GM18499 (cell line): Measurements from ENCODE around the gene ATP13A5.

ENCODE experiments used
- ATAC-seq: cut with Tn5 transposase; IDR thresholded peaks from one replicate; pipeline ENCODE4 v1.9.1; 2021; ENCODE audit warnings: moderate number of reproducible peaks; ENCODE audit not compliant: insufficient read depth, unreplicated experiment

The ATP13A5 gene, protein sequence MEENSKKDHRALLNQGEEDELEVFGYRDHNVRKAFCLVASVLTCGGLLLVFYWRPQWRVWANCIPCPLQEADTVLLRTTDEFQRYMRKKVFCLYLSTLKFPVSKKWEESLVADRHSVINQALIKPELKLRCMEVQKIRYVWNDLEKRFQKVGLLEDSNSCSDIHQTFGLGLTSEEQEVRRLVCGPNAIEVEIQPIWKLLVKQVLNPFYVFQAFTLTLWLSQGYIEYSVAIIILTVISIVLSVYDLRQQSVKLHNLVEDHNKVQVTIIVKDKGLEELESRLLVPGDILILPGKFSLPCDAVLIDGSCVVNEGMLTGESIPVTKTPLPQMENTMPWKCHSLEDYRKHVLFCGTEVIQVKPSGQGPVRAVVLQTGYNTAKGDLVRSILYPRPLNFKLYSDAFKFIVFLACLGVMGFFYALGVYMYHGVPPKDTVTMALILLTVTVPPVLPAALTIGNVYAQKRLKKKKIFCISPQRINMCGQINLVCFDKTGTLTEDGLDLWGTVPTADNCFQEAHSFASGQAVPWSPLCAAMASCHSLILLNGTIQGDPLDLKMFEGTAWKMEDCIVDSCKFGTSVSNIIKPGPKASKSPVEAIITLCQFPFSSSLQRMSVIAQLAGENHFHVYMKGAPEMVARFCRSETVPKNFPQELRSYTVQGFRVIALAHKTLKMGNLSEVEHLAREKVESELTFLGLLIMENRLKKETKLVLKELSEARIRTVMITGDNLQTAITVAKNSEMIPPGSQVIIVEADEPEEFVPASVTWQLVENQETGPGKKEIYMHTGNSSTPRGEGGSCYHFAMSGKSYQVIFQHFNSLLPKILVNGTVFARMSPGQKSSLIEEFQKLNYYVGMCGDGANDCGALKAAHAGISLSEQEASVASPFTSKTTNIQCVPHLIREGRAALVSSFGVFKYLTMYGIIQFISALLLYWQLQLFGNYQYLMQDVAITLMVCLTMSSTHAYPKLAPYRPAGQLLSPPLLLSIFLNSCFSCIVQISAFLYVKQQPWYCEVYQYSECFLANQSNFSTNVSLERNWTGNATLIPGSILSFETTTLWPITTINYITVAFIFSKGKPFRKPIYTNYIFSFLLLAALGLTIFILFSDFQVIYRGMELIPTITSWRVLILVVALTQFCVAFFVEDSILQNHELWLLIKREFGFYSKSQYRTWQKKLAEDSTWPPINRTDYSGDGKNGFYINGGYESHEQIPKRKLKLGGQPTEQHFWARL

DNA sequence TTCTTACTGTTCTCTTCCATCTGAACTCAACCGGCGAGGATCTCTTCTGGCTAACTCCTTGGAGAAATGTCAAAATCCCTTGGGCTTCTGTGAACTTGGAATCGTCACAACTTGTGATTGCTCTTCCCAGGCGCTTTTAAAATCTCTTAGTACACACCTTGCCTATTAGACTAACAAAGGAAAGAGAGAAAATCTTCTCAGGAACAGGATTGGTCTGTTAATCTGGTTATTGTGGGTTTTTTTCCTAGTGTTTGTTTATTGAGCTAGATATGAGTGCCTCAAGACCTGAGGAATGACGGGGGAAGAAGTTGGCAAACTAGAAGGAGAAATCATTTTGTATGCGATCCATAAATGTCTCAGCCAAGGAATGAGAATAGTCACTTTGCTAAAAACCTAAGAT lies at the start of gene ATP13A5:
Gene ATP13A5, minus strand, starts transcription at position 48 of the 400 bp plus-strand sequence. Its CDS starts 28 bp downstream, at position 20.
- no peak for ATAC-seq

DNA sequence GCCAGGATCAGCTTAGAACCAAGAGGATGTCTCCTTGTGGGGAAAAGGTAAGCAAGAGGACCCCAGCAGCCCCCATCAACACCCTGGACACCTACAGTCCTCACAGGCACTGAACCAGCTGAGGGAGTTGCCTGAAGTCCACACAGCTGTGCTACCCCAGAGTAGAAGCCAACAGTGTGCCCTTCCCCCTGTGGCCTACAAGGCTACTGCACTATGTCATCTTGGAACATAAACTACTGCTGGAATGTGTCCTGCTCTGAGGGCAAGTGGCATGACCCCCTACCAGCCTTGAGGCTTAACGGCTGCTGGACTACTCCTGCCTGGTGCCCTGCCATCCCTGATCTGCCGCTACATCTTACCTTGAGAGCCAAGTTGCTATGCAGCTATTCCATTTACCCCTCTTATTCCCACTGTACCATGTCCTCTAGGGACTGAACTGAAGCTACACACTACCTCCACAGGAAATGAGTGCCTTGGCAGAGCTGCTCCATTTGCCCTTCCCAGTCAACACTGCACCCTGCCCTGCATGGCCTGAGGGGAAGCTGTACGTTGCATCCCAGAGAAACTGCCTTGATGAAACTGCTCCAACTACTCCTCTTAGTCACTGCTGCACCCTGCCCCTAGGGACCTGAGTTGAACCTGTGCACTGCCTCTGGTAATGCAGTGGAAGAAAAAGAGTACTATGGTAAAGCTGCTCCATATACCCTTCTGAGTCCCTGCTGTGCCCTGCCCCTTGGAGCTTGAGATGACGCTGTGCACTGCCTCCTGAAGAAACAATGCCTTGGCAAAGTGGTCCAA lies 40.2 kb upstream of the ATP13A5 start:
- ATAC-seq, result no peak

DNA sequence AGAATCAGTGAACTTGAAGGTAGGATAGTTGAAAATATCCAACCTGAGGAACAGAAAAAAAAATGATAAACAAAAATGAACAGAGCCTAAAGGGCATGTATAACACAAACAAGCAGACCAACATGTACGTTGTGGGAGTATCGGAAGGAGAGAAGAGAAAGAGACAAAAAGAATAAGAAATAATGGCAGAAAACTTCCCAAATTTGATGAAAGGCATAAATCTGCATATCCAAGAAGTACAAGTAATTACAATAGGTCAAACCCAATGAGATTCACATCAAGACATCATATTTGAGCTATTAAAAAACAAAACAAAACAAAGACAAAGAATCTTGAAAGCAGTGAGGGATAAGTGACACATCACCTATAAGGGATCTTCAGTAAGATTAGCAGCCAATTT lies 38.1 kb upstream of the ATP13A5 start:
- no peak for ATAC-seq

DNA sequence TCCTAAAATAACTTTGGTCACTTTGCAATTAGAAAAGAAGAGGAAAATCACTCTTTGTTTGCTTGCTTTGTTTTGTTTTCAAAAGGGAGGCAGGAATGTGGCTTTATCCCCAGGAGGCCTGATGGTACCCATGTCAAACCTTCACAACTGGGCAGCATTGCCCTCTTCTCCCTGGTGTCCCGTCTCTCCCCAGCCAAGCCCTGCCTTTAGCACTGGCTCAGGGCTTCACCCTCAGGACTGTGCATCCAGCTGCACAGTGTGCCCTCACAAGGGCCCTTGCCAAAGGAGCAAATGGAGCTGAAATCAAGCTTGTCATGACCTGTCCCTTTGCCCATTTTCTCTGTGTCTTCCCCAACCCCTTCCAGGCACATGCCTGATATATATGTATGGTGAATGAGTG lies 29.1 kb upstream of the ATP13A5 start:
- no peak for ATAC-seq

DNA sequence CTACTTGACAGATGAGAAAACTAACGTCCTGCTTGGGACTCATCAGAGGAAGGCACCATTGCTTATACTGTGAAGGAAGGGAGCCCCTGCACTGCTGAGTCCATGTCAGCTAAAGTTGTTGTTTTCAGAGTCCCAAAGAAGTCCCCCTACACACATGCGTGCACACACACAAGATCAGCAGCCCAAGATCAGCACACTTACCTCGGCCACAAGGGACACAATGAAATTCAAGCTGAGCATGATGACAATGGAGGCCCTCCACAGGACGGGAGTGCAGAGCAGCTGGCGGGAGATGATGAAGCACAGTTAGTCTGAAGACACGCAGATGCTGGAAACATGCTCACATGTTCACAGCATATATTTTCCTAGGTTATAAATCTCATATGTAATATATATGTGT lies 28.6 kb upstream of the ATP13A5 start:
- no peak for ATAC-seq

DNA sequence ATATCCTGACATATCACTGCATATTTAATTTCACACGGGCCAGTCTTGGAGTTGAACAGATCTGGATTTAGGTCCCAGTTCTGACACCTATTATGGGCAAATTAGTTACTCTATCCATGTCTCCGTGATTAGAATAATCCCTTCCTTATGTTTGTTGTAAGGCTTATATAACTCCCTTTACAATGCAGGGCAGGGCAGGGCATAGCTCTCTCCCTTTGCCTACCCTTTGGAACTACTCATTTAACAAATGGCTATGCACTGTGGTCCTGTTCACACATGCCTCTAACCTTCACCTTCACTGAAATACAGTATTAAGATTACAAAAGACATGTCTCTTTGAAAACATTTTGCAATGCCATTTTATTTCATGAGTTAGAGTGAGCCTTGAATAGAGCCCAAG lies 24.8 kb upstream of the ATP13A5 start:
- no peak for ATAC-seq

DNA sequence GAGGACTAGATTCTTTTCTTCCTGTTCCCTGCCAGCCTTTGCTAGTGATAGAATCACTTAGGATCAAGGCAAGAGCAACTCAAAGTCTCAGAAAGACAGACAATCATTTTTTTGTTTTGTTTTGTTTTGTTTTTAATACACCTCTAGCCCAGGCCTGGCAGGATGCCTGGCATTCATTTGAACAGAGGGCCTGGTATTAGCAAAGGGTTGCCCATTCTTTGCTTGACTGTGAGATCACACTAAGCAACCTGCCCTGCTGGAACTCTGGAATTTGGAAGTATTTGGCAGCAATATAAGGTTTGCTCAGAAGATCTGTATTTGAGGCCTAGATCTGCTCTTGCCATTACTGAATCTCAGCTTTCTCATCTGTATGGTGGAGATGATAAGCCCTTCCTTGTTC lies 21.8 kb upstream of the ATP13A5 start:
- ATAC-seq, result no peak

DNA sequence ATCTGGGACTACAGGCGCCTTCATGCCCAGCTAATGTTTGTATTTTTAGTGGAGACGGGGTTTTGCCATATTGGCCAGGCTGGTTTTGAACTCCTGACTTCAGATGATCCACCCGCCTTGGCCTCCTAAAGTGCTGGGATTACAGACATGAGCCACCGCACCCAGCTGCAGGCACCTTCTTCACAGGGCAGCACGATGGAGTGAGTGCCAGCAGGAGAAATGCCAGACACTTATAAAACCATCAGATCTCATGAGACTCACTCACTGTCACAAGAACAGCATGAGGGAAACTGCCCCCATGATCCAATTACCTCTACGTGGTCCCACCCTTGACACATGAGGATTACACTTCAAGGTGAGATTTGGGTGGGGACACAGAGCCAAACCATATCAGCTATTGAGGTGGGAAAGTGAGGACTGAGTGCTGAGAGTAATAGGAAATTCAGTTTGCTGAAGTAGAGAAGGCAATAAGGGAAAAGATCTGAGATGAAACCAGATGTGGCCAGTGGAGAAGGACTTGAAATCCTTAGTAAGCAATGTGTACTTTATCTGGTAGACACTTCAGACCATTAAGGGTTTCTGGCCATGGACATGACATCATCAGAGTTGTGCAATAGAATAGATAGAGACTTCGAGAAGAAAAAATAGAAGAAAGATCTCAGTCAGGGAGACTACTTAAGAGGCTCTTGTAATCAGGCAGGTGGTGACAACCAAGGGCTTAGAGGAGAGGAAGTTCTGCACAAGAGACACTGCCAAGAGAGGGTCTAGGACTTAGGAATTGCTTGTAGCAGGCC lies 18.1 kb upstream of the ATP13A5 start:
- ATAC-seq, result no peak

DNA sequence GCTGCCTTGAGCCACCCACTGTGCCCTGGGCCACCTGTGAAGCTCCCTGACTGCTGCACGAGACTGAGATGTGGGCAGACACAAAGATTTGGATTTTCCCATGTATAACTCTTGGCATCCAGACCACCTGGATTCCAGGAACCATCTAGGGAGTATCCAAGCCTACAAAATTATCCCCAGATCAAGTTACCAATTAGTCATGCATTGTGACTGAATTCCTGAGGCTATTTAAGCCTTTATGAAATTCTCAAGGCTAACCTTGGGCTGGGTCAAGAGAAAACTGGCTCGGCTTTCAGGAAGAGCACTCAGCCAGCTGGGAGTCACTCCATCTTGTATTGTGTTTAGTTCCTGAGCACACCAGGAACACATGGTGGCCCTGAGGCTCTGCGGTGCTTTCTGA lies 13.3 kb upstream of the ATP13A5 start:
- no peak for ATAC-seq

DNA sequence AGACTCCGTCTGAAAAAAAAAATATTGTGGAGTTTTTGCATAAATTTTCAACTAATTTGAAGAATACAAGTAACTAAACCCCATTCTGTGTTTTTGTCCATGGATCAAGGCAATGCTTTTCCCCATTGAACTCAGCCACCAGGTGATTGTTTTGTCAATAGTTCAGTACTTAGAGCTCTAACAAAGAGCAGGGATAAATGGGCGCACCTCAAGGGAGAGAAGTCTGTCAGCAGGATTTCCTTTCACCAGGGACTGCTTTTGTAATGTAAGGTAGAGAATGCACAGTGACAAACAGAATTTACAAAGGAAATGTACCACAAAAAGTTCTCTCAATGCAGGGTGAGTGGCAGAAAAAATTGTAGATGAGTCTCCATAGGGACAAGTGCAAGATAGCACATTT lies 10.8 kb upstream of the ATP13A5 start:
- ATAC-seq, result no peak

DNA sequence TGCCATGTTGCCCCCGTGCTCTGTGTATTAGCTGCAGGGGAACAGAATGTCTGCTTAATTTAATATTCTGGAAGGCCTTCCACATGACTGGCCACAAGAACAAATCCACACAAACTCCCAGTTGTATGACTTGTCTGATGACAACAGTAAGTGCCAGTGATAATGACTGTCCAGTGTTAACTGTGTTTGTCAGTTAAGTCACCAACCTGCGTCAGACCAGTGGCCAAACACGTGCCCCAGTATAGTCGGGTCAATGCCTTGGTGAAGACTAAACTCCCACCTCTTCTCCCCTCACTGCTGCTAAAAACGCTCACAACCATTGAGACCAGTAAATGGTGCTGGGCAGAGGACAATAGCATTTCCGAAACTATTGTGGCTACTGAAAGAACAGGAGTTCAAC lies 9.8 kb upstream of the ATP13A5 start:
- ATAC-seq, result no peak

DNA sequence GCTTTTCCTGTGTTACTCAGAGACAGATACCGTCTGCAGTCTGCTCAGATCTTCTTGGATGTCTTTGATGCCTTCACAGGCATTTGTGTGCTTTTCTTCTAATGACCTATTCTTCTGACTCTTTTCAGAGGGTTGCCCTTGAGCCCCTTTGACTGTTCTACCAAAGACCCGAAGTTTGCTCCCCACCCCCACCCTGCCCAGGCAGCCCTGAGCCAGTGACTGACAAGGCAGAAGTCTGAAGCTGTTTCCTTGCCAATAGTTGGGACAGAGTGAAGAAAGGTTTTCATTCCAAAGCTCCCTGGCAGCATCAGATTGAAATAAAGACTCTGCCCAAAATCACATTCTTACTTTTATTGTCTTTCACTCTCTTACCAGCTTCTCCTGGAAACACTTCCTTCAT lies 9.0 kb upstream of the ATP13A5 start:
- no peak for ATAC-seq

DNA sequence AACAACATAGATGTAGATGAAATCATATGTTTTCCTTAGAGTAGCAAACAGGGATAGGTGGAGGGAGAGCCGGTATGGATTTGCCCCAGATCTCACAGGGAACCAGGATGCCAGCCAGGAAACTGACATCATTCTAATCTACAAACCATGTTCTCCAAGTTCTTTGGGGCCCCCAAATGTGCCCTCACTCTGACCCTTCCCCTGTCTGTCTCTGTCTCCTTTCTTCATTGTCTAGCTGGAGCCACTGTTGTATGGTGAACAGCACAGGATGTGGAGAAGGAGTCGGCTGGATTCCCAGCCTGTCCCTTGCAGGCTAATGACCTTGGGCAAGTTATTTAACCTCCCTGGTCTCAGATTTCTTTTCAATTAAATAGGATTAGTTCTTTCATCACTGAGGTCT lies 962 bp downstream of the ATP13A5 start:
- no peak for ATAC-seq

DNA sequence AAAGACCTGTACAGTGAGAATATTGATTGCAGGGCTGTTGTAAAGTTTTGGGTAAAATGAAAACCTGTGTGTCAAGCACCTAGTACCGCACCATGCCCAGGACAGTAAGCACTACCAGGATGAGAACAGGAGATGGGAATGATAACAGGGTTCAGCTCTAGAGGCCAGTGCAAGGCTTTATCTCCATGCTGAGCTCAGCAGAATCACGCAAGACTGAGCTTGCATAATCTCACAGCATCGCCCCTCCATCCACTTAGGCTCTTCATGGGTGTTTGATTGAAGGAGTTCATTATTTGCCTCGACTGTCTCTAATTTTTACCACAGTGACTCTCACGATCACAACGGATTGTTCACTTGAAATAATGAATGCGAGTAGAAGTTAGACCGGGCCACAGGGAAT lies 2.9 kb downstream of the ATP13A5 start:
- no peak for ATAC-seq

DNA sequence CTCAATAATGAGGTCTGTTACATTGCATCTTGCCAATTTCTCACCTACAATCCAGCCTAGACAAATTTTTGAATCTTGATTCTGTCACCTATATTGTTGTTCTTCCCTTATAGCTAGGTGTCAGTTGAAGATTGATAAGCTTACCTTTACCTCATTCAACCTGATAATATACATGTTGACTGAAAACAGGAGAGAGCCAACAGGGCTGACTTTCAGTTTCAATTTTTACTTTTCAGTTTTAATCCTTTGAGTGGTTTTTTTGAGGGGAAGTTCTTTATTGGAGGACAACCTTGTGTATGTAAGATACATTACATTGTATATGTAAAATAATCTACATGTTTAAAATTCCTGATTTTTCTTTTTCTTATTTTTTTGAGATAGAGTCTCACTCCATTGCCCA lies 5.8 kb downstream of the ATP13A5 start:
- peak; percentile 57 for ATAC-seq

DNA sequence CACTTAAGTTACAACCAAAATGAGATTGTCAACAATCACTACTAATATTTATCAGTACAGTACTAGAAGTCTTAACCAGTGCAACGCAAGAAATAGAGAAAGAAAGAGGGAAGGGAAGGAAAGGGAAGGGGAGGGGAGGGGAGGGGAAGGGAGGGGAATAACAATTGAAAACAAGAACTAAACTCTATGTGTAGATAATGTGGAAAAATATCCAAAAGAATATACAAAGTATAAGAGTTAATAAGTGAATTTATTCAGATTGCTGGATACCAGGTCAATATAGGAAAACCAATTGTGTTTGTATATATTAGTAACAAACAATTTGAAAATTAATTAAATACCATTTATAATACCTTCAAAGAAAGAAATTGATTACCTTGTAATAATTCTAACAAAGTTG lies 10.7 kb downstream of the ATP13A5 start:
- no peak for ATAC-seq

DNA sequence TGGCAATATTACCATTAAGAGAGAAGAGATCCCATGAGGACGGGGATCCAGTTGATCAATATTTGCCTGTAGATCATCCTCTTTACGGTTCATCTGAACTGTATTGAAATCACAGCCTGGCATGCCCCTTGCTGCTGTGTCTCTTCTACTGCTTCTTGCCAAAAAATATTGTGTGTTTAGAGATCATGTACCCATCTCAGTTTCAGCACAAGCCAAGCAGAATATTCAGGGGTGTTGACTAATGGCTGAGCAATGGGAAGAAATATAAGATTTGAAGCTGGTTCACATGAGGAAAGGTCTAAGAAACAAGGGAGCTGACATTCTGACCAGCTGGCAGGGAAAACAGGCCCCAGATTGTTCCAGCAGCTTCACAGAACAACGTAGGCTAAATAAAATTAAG lies 21.3 kb downstream of the ATP13A5 start:
- ATAC-seq, result no peak

DNA sequence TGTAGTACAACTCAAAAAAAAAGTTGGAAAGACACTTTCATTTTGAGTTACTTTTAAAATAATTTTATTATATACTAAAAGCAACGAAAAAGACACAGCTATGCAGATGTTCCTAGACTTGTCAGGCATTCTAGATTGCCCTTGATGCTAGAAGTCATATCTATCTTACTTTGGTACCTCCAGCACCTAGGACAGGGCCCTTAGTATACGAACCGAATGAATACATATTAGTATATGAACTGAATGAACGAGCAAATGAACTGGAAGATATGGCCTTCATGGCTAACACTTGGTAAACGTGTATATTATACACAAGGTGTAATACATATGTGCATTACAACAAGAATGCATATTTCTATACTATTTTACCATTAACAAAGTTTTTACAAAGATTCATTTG lies 24.1 kb downstream of the ATP13A5 start:
- ATAC-seq, result no peak

DNA sequence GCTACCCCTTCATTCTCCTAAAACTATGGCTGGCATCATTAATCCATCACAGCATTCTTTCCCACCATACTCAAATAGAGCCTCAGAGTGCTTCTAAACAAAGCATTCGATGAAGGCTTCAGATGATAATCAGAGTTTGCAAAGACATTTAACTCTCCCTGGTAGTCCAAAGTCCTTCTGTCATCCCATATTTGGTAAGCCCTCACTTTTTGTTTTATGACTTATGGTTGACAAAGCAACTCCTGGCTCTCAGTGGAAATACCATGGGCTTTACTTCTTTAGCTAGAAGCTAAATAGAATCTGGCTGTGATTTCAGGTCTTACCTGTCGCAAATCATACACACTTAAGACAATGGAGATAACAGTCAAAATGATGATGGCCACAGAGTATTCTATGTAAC lies 27.8 kb downstream of the ATP13A5 start:
- no peak for ATAC-seq
